Cerebellar cortex (tissue), 1 donor: ENCODE data around the gene GULP1.
"Not testable (repeated sequence)": the region's sequence is repeated elsewhere in the genome, so short reads cannot be mapped to it uniquely, and the experiment has no call there.

ENCODE experiments used
- DNase-seq: peaks from one replicate; pipeline ENCODE4 v3.0.0-alpha.2; 2015; ENCODE audit warnings: low spot score

Gene GULP1

DNA sequence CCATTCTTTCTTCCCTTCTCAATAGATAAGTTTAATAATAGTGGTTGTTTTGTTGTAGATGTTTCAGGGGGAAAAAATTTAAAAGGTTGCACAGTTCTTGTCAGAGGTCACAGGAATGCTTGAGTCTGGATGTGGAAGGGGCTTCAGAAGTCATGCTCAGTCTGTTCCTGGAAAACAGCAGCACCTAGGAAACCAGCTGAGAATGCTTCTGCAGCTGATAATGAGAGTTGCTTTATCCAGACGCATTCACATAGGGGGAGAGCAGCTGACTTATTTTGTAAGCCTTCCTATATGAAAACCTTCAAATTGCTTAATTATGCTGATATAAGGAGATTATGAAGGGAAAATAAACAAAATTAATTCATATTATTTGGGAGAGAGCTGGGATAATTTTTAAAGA lies 235.5 kb downstream of the GULP1 start:
- DNase-seq, result no peak

- no peak for DNase-seq
Observed at GRCh38 chr2:188527581-188527993, 235.9 kb downstream of the GULP1 start.

- no peak for DNase-seq
Observed at GRCh38 chr2:188529710-188530109, 238.0 kb downstream of the GULP1 start.

DNA sequence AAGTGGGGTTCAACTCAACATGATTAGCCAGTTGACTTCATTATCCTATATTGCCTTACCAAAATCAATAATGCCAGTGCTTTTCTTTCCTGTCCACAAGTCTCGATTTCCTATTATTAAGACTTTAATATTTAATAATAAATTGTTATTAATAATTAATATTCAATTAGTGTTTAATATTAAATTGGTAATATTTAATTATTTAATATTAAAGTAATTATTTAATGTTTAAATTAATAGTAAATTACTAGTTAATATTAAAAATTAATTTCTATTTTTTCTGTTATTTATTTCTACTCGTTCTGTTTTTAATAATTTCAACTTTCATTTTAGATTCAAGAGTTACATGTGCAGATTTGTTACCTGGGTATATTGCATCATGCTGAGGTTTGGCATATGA lies 243.2 kb downstream of the GULP1 start:
- no peak for DNase-seq

- DNase-seq, result no peak
Observed at GRCh38 chr2:188551671-188552070, 260.0 kb downstream of the GULP1 start.

- no peak for DNase-seq
Observed at GRCh38 chr2:188557081-188557480, 265.4 kb downstream of the GULP1 start.

GRCh38 chr2:188559455-188559854 lies 267.8 kb downstream of the GULP1 start:
- not testable (repeated sequence) for DNase-seq

GRCh38 chr2:188561473-188561979 lies 269.9 kb downstream of the GULP1 start:
- no peak for DNase-seq

GRCh38 chr2:188569431-188570165 lies 277.9 kb downstream of the GULP1 start:
- no peak for DNase-seq

GRCh38 chr2:188570370-188570769 lies 278.7 kb downstream of the GULP1 start:
- DNase-seq, result no peak

- no peak for DNase-seq
Observed at GRCh38 chr2:188571543-188572303, 280.0 kb downstream of the GULP1 start.

GRCh38 chr2:188572592-188572991 lies 280.9 kb downstream of the GULP1 start:
- DNase-seq, result no peak

GRCh38 chr2:188573453-188573852 lies 281.8 kb downstream of the GULP1 start:
- no peak for DNase-seq

GRCh38 chr2:188576006-188576405 lies 284.3 kb downstream of the GULP1 start:
- DNase-seq, result no peak

DNA sequence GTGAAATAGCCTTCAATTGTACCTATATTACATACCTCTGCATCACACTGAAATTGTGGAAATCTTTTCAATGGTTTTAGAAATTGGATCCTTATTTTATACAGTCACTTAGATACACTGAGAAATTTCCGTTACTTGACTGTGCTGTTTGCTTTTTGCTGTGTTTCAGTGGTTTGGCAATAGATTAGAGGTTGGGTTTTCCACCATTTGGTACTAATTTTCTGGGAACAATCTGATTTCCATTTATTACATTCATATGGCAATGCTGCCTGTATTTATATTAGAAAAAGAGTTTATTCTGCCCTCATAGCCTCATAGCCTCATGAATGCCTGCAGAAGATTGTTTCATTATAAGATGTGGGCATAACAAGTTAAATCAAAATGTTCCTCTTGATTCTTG lies 285.0 kb downstream of the GULP1 start:
- no peak for DNase-seq

DNA sequence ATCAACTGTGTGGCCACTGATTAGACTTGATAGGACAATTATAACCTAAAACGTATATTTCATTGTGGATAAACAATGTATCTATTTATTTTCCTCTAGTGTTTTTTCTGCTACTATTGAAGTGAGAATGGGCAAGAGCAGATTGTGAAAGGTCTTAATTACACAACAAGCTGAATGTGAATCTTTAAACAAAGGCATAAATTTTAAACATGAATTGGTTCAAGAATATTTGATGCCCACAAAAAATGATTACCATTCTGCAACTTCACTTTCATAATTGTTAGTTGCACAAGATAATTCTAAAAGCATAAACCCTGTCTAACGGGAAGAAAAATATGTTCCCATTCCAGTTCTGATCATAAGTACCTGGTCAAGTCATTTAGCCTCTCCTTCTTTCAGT lies 285.6 kb downstream of the GULP1 start:
- no peak for DNase-seq

GRCh38 chr2:188580738-188581137 lies 289.1 kb downstream of the GULP1 start:
- DNase-seq, result no peak

DNA sequence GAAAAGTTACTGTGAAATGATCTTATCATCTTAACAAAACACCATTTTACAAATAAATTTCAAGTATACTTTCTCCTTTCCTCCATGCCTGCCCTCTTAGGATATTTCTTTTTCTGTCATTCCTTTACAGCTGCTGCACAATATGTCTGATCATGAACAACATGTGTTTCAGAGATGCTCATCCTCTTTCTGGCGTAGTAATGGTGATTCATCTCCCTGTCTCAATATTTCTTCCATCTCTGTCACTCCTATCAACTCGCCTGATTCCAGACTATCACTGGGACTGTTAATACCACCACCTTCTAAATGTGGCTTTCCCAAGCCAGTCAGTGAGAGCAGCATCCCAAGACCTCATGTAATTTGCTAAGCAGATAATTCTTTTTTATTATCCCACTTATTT lies 290.5 kb downstream of the GULP1 start:
- no peak for DNase-seq

DNA sequence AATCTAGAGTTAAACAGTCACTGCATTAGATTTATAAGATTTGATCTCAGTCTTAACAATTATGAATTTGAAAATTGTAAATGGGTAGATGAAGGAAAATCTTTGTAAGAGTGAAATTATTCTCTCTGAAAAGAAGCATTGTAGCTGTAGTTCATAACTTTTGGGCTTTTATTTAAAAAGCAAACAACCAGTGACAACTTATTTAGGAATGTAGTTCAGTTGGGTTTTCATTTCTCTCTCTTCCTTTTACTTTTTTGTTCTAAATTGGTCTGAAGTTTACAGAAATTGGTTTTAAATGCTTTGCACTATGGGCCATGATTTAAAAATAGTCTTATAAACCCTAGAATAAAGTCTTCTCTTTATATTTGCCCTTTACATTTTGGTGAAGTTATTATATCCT lies 296.6 kb downstream of the GULP1 start:
- no peak for DNase-seq

GRCh38 chr2:188596054-188596453 lies 304.4 kb downstream of the GULP1 start:
- no peak for DNase-seq

DNA sequence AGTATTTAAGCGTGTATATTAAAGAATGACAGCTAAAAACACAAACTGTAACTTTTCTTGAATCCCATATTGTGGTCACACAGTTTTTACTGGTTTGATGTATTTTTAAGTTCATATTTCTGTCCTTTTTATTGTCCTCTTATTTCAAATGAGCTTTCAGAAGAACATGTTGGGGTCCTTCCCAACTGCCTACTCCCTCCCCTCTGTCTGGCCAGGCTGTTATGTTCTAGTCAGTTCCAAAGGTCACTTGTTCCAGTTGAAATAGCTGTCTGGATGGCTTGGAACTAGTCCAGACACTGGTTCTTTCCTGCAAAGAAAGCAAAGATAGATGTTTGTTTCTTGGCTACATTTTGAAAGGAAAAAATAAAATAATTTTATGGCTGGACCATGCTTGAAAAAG lies 306.9 kb downstream of the GULP1 start:
- DNase-seq, result no peak

DNA sequence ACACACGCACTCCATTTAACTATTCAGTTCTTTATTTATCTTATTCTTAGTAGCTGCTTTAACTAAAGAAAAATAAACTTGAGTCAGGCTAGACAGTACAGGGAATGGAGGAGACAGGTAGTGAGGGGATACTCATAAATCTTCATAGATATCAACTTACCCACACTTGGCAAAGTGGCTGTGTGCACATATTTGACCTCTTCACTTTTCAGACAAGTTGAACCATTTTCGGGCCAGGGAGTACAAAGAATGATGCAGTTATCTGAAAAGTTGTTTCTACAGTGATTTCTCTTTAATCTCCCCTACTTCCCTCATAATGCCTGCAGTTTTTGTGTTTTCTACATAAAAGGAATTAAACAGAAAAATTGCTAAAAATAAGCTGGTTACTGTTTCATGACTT lies 307.5 kb downstream of the GULP1 start:
- DNase-seq, result no peak

DNA sequence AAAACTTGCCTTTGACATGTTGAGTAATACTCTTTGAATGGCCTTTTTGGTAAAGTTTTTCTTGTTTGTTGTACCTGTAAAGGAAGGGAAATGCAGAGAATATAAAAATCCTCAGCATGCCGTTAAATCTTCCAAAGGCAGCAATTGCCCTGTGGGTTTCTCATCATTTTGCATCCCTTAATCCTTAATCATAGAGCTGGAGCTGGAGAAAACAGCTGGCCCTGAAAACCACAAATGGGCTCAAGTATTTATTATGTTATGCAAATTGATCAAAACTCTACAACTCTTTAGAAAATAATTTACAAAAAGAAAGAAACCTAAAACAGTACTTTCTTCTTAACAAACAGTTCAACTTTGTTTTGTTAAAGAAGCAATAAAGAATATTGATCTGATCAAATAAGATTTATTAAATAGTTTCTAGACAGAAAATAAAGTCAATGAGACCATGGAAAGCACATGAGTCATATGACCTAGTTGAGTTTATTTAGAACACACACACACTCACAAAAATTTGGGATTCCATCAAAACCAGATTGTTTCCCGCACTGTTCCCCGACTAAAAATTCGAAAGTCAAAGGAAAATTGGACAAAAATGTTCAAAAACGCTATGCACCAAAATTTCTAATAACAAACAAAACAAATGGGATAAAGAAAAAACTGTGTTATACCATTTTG lies 309.0 kb downstream of the GULP1 start:
- no peak for DNase-seq
